ENCODE data around the gene NUBP2.
"Not testable (repeated sequence)": the region's sequence is repeated elsewhere in the genome, so short reads cannot be mapped to it uniquely, and the experiment has no call there.

The NUBP2 gene

DNA sequence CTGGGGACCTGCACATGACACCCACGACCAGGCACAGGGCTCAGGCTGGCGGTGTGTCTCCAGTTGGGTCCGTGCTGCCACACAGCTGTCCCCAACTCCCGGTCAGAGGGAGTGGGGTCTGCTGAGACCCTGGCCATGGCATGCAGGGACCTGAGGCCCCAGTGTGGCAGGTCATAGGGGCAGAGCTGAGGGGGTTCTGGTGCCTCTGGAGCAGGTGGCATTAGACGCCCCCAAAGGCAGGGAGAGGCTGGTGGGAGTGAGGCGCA is 4.2 kb downstream of the NUBP2 start:
- no peak for DNase-seq

DNA sequence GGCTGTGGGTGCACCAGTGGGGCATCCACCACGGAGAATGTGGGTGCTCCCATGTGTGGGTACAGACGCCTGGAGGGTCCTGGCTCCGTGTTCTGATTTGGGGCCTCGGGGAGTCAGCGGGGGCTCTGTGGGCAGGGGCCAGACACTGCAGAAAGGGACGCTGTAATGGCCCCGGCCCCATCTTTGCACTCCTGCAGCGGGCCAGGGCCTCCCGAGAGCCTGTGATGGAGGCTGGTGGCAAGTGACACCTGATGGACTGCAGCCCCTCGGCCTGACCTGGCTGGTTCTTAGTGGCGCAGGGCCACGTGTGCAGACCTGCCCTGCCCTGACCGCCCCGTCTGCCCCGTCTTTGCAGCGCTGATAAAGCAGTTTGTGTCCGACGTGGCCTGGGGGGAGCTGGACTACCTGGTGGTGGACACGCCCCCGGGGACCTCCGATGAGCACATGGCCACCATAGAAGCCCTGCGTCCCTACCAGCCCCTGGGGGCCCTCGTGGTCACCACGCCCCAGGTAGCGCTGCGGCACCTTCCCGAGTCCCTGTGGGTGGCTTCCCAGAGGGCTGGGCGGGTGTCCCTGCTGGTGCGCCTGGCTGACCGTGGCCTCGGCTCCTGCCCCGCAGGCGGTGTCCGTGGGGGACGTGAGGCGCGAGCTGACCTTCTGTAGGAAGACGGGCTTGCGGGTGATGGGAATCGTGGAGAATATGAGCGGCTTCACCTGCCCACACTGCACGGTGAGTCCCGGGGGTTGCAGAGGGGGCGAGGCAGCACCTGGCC is 4.7 kb downstream of the NUBP2 start:
- no peak for DNase-seq

DNA sequence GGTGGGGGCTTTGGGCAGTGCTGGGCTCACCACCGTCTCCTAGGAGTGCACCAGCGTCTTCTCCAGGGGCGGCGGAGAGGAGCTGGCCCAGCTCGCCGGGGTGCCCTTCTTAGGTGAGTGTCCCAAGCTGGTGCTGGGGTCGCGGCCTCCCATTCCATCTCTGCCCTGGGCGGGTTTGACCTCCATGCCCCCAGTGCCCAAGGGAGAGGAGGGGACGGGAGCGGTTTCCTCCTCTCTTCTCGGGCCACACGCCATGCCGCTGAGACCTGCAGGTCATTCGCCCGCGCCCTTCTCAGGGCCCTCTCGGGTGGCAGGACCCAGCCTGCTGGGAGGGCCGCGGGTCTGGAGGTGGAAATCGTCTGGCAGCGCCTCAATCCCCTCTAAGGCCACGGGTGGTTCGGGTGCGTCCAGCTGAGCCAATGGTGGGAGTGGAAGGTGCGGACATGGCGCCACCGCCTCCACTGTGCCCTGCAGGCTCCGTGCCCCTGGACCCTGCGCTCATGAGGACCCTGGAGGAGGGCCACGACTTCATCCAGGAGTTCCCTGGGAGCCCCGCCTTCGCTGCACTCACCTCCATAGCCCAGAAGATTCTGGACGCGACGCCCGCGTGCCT is 5.4 kb downstream of the NUBP2 start:
- DNase-seq: no peak

DNA sequence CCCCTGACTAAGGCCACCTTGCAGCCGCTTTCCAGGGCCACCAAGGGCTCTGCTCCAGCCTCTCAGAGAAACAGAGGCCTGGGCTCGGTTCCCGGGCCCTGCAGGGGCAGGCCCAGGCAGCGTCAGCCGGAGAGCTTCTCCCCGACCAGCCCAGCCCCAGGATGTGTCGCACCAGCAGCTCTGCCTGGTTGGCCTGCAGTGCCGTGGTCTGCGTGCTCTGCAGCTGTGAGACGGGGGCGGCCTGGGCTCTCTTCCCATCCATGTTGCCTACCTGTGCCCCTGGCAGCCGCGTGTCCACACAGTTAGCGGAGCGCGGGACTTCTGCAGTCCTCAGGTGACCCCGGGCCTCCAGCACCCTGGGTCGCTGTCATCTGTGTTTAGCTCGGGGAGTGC is 5.9 kb downstream of the NUBP2 start:
- DNase-seq: no peak

DNA sequence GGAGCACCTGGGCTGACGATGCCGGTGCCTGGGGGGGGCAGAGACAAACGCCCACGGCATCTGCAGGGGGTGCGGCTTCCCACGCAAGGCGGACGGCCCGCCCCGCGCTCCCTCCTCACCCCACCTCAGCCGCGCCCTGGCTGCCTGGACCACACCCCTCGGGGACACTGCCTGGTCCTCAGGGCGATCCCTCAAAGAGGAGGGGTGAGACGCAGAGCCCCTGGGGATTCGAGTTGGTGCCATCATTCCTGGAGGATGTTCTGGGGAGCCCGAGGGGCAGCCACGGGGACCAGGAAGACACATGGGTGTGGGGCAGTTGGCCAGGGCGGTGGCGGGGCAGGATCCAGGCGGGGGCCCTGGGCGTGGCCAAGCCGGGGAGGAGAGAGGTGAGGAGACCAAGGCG is 6.9 kb downstream of the NUBP2 start:
- no peak for DNase-seq

DNA sequence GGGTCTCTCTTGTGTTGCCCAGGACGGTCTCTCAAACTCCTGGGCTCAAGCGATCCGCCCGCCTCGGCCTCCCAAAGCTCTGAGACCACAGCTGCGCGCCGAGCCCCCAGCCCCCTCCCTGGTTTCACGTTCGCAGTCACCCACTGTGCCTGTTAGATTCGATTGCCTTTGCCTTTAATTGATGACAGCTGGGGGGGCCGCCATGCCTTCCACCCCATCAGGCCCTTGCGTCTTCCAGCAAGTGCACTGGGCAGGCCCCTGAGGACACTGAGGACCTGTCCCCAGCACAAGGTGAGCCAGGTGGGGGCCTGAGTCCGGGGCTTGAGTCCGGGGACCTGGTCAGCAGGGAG is 7.5 kb downstream of the NUBP2 start:
- DNase-seq: no peak

DNA sequence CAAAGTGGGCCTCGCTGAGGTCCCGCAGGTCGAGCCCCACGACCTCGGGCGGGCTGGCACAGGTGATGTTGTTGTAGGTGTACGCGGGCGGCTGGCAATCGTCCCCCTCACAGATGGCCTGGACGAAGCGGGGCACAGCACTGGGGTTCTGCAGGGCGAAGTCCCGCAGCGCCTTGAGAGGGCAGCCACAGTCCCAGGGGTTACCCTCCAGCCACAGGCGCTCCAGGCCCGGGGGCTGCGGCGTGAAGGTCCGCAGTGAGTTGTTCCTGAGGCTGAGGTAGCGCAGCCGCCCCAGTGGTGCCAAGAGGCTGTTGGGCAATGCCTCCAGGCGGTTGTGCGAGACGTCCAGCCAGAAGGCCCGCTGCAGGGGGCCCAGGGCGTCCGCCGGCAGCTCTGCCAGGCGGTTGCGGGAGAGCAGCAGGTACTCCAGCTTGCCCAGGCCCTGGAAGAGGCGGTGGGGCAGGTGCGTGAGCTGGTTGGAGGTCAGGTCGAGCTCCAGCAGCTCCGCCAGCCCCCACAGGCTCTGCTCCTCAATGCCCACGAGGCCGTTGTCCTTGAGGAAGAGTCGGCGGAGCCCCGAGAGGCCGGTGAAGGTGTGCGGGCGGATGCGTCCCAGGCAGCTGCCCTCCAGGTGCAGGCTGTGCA is 8.0 kb downstream of the NUBP2 start:
- no peak for DNase-seq

DNA sequence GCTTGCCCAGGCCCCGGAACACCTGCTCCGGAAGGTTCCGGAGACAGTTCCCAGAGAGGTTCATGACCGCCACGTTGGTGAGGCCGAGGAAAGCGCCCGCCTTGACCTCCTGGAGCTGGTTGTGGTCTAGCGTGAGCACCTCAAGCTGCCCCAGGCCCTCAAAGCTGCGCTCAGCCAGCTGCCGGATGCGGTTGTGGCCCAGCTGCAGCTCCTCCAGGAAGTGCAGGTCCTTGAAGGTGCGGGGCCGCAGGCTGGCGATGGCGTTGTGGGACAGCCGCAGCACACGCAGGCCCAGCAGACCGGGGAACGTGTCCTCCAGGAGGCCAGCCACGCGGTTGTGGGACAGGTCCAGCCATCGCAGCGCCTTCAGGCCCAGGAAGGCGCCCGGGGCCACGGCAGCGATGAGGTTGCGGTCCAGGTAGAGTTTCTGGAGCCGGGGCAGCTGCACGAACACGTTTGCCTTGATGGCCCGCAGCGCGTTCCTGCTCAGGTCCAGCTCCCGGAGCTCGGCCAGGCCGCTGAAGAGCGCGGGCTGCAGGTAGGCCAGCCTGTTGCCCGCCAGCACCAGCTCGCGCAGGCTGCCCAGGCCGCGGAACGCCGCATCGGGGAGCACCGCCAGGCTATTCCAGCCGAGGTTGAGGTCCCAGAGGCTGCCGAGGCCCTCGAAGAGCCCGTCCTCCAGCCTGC is 8.6 kb downstream of the NUBP2 start:
- DNase-seq: no peak

DNA sequence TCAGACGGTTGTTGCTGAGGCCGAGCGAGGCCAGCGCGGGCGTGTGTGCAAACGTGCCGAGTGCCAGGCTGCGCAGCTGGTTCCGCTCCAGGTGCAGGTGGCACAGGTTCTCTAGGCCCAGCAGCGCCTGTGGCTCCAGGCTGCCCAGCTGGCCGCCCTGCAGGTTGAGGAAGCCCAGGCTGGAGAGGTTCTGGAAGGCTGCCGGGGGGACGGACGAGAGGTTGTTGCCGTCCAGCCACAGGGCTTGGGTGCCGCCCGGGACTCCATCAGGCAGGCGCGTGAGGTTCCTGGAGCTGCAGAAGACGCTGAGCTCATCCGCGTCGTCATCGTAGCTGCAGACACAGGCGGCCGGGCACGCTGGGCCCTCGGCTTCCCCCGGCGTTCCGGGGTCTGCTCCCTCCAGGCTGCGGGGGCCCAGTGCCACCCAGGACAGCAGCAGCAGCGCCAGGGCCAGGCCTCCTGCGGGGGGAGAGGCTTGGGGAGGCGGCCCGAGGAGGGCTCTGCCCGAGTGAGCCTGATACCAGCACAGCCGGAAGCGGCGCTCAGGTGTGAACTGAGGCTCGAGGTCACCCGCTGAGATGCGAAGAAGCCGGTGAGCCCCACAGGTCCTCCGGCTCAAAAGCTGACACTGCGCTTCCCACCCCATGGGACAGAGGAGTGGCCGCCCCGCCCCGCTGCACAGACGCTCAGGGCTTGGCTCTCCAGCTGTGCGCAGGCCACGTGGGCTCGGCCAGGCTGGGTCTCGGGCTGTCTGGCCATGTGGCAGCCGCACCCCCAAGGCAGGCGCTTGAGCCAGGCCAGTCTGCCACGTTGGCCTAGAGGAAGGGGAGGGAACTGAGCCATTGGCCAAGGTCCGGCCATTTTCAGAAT is 9.4 kb downstream of the NUBP2 start:
- no peak for DNase-seq

DNA sequence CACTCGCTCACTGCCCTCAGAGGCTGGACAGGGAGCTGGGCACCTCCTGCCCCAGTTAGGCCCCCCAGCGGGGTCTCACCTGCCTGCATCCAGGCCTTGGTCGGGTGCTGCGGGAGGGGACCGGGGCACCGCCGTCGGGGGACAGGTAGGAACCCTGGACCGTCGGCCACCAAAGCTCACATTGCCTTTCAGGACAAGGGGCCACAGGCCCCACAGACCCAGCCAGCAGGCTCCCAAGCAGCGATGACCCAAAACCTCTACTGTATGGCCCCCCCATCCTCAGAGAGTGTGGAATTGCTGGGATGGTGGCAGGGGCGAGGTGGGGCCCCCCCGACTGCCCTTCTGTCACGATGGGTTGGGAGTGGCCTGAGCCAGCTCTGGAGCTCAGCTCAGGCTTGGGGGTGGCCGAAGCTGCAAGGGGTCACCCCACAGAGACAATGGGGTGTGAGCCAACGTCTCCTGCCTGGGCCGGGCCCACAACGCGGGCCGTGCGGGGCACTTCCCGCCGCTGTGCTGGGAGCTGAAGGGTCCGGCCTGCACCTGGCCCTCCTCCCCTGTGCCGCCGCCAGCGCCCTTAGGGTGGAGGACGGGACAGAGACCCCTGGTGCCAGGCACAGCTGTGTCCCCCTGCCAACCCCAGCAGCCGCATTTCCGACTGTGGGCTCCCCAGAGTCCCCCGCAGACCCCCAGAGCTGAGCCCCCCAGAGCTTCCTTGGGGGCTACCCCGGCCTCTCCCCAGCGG is 10.2 kb downstream of the NUBP2 start:
- DNase-seq: no peak

DNA sequence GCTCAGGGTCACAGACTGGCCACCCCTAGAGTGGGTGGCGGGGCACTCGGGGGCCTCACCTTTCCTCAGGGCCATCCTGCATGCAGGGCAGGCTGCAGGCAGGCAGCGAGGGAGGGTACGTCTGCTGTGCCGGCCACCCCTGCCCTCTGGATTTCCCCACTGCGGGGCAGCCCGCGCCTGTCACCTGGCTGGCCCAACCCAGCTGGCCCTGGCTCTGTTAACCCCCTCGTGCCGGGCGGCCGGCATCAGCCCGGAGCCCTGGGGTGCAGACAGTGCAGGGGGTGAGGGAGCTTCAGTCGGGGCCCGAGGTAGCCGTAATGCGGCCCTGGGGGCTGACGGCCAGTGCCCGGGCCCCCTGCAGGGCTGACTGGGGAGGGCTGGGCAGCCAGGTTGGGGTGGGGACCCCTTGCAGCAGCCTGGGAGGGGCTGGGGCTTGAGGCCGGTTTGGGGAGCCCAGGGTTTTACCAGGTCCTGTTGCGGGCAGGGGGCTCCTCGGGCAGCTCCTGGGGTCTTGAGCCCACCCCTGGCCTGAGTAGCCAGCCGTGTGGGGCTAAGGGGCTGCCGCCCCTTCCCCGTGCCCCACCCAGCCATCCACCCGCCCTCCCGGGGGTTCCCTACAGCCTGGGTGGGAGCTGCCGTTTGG is 10.9 kb downstream of the NUBP2 start, which contains the start of gene IGFALS:
Gene IGFALS, minus strand, starts transcription at position 128 of the 643 bp plus-strand sequence. Its CDS starts 53 bp downstream, at position 75.
- DNase-seq: no peak

DNA sequence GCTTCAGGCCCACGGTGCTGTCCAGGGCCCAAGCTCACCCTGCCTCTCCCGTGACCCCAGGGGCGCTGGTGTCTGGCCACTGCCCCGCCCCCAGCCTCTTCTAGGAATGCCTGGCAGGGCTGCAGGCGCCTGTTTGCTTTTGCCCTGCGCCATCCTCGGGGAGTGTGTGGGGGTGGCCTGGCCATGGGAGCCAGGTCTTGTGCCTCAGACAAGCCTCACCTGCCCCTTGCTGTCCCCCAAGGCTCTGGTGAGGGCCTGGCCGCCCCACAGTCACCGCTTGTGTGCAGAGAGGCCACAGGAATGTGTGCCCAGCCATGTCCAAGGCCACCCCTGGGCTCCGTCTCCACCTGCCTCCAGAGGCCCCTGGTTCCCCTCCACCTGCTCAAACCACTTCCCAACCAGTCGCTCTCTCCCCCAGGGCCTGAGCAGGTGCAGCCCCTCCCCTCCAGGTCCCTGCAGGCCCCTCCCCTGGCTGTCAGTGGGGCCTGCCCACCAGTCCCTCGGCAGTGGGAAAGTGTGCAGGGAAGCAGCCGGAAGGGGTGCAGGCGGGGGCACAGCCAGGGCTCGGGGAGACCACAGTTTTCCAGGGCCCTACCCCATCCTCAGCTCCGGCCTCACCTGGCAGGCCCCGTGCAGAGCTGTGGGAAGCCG is 11.6 kb downstream of the NUBP2 start:
- DNase-seq: no peak

DNA sequence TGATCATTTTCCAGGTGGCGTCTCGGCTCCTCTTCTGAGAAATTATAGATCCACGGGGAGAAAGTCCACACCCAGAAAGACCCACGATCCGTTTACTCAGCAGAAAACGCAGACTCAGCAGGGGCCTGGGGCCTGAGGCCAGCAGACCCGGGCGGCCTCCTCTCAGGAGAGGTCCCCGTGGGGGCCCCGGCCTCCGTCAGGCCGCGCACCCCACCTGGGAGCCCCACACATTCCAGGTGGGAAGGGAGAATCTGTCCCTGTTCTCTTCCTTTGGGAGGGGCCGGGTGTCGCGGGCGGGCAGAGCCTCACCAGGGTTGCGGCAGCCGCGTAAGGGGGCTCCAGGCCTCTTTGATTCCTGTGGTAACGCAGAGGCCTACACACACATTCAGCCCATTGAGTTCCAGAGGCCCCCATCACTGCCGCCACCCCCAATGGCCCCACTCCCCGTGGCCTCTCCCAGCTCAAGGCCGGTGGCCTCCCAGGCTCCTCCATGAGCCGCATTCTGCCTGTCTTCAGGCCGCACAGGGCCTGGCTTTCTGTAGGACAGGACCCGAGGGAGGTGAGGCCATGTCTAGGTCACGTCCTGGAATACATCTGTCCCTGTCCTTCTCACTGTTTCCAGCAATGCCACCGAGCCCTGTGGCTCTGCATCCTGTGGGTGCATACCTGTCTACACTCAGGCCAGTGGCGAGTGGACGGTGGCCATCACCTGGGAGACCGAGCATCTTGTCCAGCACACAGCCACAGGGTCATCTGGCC is 12.3 kb downstream of the NUBP2 start:
- DNase-seq: no peak

DNA sequence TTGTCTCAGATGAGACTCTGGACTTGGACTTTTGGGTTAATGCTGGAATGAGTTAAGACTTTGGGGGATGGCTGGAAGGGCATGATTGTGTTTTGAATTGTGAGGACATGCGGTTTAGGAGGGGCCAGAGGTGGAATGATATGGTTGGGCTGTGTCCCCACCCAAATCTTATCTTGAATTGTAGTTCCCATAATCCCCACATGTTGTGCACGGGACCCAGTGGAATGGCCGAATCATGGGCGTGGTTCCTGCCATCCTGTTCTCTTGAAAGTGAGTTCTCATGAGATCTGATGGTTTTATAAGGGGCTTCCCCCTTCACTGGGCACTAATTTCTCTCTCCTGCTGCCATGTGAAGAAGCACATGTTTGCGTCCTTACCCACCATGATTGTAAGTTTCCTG is 16.5 kb downstream of the NUBP2 start:
- not testable (repeated sequence) for DNase-seq

DNA sequence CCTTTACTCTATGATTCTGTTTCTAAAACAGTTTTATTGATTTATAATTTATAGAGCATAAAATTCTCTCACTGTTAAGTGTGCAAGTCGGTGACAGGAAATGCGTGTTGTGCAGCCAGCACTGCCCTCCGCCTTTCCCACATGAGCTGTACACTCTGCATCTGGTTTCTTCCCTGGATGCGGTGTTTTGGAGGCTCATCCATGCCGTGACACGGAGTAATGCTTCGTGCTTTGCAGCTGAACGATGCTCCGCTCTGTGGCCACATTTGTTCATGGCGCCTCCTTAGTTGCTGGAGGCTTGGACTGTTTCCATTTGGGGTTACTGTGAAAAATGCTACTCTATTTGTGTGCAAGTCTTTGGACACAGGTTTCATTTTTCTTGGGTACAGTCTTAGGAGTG is 17.9 kb downstream of the NUBP2 start:
- no peak for DNase-seq

DNA sequence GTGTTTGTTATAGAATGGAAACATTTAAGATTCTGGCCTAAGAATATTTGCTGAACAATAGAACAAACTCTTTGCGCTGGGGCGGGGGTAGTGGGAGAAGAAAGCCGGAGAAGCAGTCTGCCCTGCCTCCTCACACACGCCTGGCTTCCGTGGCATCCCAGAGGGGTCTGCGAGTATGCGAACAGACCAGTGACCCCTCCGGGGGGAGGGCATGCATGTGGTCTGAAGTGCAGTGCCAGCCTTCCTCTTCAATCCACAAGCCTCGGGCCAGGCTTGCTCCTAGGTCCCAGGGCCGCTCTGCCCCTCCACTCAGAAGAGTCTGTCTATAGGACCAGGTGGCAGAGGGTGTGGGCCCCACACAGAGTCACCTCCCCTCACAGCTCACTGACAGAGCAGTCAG is 24.9 kb downstream of the NUBP2 start:
- DNase-seq: no peak

DNA sequence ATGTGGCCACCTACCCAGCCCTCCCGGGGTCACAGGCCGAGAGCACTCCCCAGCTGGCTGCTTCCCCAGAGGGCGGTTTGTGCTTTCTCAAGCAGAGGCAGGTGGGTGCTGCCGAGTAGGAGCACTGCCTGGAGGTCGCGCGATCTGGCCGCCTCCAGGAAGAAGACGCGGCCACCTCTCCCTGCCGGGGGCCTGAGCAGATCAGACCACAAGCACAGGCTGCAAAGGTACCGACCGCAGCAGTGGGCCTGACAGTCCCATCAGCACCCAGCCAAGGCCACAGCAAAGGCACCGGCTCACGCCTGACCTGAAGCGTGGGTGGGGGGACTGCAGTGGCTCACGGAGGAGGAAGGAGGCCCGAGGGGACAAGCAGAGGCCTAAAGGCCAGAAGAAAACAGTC is 25.9 kb downstream of the NUBP2 start:
- no peak for DNase-seq

DNA sequence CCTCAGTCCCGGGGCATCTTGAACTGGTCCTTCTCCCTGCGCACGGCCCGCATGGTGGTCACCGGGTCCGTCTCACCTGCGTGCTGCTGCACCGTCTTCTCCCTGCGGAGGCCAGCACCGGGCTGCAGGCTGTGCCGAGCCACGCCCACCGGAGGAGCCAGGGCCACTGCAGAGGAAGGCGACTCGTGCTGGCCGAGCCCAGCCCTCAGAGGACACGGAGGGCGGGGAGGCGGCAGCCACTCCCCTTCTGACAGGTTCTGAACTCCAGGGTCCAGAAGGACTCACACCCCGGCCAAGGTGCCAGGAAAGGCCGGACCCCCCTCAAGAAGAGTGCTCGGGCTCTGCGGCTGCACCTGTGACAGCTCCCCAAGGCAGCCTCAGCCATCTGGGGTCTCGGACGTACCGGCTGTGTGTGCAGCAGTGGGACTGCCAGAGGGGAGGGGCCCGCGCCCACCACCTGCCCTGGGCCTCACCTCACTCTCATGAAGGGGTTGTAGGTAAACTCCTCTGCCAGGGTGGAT is 26.6 kb downstream of the NUBP2 start:
- no peak for DNase-seq

DNA sequence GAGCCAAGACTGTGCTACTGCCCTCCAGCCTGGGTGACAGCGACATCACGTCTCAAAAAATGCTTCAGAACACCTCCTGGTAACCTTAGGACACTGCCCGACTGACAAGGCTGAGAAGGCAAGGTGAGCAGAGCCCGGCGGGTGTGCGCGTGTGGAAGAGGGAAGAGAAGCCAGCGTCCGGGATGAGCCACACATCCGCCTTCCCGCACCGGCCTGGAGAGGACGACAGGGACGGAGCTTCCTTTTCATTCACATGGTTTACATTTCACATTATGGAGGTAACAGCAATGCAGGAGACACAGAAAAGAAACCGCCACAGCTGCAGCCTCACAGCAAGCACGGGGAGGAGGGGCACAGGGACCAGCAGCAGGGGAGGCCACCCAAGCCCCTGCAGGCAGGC is 27.3 kb downstream of the NUBP2 start:
- DNase-seq: no peak

DNA sequence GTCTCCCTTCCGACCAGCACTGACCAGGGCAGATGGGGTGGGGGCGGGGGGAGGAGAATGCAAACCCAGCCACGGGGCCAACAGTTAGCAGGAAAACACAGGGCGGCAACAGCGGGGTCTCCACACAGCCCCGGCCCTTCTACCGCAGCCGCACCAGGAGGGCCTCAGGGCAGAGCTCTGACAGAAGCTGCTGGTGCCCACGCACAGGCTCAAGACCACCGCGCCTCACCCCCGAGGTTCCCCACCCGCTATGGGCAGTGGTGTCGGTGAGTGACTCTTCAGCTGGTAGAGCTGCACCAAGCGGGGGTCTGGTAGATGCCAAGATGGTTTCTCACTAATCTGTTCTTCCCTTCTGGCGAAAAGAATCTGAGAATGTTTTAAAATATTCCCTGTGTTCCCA is 27.8 kb downstream of the NUBP2 start:
- no peak for DNase-seq

Data from stimulated activated naive CD4-positive, alpha-beta T cell (primary cell).